GM06990 (cell line): ENCODE measurements around the gene EFCAB13.
"Not testable (repeated sequence)": the region's sequence is repeated elsewhere in the genome, so short reads cannot be mapped to it uniquely, and the experiment has no call there.

Source experiments
- DNase-seq: peaks from one replicate; pipeline ENCODE4 v3.0.0-alpha.2; 2011; ENCODE audit not compliant: insufficient read length; ENCODE audit errors: extremely low read depth
- H3K27me3 ChIP-seq: replicated peaks from 2 replicates; pipeline ENCODE4 v1.6.0; 2011; ENCODE audit warnings: low read length; ENCODE audit not compliant: control insufficient read depth, insufficient read depth
- H3K36me3 ChIP-seq: 2 replicates; pipeline ENCODE4 v1.5.1; 2011; ENCODE audit warnings: low read length; ENCODE audit not compliant: control insufficient read depth, insufficient read depth
- H3K4me3 ChIP-seq: replicated peaks from 2 replicates; pipeline ENCODE4 v1.5.1; 2011; ENCODE audit warnings: low read depth, mild to moderate bottlenecking, control low read depth, low read length
- TF ChIP-seq, protein P1 (sequence below): IDR thresholded peaks from 2 replicates; pipeline ENCODE4 v1.5.1; 2011; ENCODE audit warnings: low read length, control low read depth, mild to moderate bottlenecking, inconsistent platforms; ENCODE audit not compliant: insufficient read depth, poor library complexity, severe bottlenecking

The EFCAB13 gene

DNA sequence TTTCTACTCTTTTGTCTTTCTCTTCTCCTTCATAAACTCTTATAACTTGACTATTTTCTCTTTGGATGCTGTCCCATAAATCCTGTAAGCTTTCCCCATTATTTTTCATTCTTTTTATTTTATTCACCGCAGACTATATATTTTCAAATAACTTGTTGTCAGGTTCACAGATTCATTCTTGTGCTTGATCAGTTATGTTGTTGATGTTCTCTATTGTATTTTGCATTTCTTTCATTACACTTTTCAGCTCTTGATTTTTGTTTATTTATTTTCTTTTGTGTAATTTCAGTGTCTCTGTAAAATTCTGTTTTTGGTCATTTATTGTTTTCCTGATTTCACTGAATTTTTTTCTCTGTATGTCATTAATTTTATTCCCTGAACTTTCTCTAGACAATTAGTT lies 49.2 kb downstream of the EFCAB13 start:
- no peaks in the 10 kb centered on the region for H3K27me3 ChIP-seq
- no peak for DNase-seq
- no peak overlapping the region for H3K4me3 ChIP-seq
- TF ChIP-seq, protein P1, sequence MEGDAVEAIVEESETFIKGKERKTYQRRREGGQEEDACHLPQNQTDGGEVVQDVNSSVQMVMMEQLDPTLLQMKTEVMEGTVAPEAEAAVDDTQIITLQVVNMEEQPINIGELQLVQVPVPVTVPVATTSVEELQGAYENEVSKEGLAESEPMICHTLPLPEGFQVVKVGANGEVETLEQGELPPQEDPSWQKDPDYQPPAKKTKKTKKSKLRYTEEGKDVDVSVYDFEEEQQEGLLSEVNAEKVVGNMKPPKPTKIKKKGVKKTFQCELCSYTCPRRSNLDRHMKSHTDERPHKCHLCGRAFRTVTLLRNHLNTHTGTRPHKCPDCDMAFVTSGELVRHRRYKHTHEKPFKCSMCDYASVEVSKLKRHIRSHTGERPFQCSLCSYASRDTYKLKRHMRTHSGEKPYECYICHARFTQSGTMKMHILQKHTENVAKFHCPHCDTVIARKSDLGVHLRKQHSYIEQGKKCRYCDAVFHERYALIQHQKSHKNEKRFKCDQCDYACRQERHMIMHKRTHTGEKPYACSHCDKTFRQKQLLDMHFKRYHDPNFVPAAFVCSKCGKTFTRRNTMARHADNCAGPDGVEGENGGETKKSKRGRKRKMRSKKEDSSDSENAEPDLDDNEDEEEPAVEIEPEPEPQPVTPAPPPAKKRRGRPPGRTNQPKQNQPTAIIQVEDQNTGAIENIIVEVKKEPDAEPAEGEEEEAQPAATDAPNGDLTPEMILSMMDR: no peak
- H3K36me3 ChIP-seq: no peaks in the 10 kb centered on the region

DNA sequence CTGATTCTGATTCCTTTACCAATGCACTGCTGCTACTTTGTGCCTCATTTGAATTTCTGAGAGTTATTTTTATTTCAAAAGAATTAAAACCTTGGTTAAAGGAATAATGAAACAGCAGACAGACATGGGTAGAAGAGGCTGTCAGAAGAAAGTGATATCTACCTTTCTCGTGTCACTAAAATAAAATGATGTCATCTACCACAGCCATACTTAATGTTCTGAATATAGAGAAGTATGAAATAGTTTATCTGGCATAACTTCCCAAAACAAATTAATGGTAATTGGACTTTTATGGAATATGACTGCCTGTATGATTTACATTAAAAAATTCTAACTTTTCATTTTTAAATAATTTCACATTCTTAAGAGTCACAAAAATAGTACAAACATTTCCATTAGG lies 52.5 kb downstream of the EFCAB13 start:
- Histone ChIP-seq H3K36me3 (no peaks in the 10 kb centered on the region), H3K27me3 (no peaks in the 10 kb centered on the region), H3K4me3 (no peak overlapping the region)
- TF ChIP-seq, protein P1: no peak
- DNase-seq: no peak

DNA sequence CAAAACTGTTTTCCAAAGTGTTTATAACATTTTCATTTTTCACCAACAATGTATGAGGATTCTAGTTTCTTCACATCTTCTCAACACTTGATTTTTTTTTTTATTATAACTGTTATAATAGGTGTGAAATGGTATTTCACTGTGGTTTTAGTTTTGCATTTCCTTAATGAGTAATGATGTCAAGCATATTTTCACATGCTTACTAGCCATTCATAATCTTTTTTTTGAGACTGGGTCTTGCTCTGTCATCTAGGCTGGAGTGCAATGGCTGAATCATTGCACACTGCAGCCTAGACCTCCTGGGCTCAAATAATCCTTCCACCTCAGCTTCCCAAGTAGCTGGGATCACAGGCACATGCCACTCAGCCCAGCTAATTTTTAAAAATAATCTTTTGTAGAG lies 65.1 kb downstream of the EFCAB13 start:
- no peak for DNase-seq
- no peaks in the 10 kb centered on the region for H3K36me3 ChIP-seq
- H3K27me3 ChIP-seq: no peaks in the 10 kb centered on the region
- TF ChIP-seq, protein P1: no peak
- H3K4me3 ChIP-seq: no peak overlapping the region

DNA sequence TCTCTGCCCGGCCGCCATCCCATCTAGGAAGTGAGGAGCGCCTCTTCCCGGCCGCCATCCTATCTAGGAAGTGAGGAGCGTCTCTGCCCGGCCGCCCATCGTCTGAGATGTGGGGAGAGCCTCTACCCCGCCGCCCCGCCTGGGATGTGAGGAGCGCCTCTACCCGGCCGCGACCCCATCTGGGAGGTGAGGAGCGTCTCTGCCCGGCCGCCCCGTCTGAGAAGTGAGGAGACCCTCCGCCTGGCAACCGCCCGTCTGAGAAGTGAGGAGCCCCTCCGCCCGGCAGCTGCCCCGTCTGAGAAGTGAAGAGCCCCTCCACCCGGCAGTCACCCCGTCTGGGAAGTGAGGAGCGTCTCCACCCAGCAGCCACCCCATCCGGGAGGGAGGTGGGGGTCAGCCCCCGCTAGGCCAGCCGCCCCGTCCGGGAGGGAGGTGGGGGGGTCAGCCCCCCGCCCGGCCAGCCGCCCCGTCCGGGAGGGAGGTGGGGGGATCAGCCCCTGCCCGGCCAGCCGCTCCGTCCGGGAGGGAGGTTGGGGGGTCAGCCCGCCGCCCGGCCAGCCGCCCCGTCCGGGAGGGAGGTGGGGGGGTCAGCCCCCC lies 73.9 kb downstream of the EFCAB13 start:
- not testable (repeated sequence) for H3K36me3 ChIP-seq, H3K27me3 ChIP-seq, H3K4me3 ChIP-seq, DNase-seq

DNA sequence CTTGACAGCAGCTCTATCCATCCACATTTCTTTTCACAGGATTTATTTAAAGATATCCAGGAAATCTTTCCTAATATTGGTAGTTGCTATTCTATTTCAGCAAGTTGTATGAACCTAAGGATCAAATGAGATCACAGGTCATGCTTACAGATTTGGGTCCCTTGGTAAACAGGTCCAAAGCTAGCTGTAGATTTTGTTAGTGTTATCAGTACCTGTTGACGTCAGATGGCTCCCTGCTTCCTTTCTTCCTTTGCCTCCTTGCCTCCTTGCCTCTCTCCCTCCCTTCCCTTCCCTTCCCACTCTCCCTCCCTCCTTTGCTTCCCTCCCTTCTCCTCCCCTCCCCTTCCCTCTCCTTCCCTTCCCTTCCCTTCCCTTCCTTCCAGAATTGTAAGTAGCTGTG lies 76.6 kb downstream of the EFCAB13 start:
- Histone ChIP-seq H3K36me3 (no peaks in the 10 kb centered on the region), H3K27me3 (no peaks in the 10 kb centered on the region), H3K4me3 (no peak overlapping the region)
- no peak for DNase-seq
- TF ChIP-seq, protein P1: no peak

DNA sequence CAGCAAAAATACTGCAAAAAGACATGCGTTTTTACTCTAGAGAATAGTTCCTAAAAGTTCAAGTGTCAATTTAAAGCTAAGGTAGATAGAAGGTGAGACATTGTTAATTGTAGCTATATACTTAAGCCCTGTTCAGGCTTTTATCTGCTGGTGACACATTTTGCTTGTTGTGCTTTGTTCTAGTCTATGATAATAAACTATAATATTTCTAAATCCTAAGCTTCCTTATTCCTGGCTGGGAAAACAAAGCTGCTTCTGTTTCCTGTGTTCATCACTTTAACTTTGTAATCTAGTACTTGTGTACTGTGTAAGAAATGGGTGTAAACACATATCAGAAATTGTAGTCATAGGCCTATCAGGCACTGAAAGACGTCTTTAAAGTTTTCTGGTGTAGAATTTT lies 77.3 kb downstream of the EFCAB13 start:
- no peak for DNase-seq
- H3K27me3 ChIP-seq: no peaks in the 10 kb centered on the region
- no peak overlapping the region for H3K4me3 ChIP-seq
- no peaks in the 10 kb centered on the region for H3K36me3 ChIP-seq
- TF ChIP-seq, protein P1: no peak
